Measurements from ENCODE around the gene INPP4A. TPM values are rescaled to one million over a fixed set of nuclear protein-coding genes. Genes with fewer than 3 reads are reported as not detected.

The INPP4A gene
- total RNA-seq, 2 donors from 2014 or later, result 10.9 to 12.2 TPM

DNA sequence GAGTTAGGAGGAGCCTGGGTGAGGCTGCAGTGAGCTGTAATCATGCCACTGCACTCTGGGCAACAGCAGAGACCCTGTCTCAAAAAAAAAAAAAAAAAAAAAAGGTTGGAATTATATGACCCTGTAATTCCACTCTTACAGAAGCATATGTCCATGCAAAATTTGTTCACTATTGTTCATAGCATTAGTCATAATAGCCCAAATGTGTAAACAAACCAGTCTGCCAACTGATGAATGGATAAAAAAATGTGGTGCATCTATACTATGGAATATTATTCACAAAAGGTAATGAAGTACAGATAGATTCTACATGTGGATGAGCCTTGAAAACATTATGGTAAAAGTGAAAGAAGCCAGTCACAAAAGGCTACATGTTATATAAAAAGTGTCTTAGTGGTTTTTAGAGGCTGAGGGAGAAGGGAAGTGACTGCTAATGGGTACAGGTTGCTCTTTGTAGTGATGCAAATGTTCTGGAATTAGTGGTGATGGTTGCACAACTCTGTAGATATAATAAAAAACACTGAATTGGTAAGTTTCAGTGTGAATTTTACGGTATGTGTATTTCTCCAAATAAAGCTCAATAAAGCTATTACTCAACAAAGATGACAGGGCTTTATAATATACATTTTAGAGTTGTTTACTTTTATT, 154.2 kb downstream of the INPP4A start:
- no peaks in the 10 kb centered on the region for H3K9me3 ChIP-seq

DNA sequence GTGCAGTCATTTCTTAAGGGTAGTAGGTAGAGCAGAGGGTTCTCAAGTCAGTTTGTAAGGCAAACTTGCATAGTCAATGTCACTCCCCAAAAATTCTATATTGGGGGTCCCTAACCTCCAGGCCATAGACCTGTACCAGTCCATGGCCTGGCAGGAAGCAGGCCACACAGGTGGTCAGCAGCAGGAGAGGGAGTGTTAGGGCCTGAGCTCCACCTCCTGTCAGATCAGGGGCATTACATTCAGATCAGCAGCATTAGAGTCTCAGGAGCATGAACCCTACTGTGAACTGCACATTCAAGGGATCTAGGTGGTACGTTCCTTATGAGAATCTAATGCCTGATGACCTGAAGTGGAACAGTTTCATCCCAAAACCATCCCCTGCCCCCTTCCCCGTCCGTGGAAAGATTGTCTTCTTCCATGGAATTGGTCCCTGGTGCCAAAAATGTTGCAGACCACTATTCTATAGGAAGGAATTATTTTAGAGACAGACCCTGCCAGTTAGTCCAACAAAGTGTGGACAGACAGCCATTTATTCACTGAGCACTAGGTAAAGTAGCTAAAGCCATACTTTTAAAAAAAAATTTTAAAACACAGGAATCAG, 157.0 kb downstream of the INPP4A start:
- Histone ChIP-seq H3K4me3 (no peak overlapping the region), H3K36me3 (replicated peaks in 1 of 2; ENCODE audit: insufficient read depth in 1 of 2, low read depth in 2 of 2) (peaks cover 0 to 14% of the 10 kb centered on the region in 2 donors), H3K27me3 (no peaks in the 10 kb centered on the region), H3K4me1 (peaks cover 7% of the 10 kb centered on the region), H3K9me3 (no peaks in the 10 kb centered on the region), H3K27ac (no peak overlapping the region)
- 59 to 68% methylated on average over 3 of the region's 3 CpGs for WGBS, 2 donors
- intact Hi-C loops (cut with DNase I), result no loop called here
- TF ChIP-seq POLR2A (IDR thresholded peaks at IDR 0.05) (no peak), CTCF (IDR thresholded peaks at IDR 0.05) (peak in 5 of 7 experiments; percentile 18 to 49 (median 40))
- peak; percentile 72 for ATAC-seq
- peak in 2 of 4 donors; percentile 25 to 31 for DNase-seq

More for the DNA sequence above, 154.2 kb downstream of the INPP4A start:
- H3K27me3 ChIP-seq, result no peaks in the 10 kb centered on the region
- intact Hi-C loops (cut with DNase I), result no loop called here
- H3K36me3 ChIP-seq (replicated peaks in 1 of 2; ENCODE audit: insufficient read depth in 1 of 2, low read depth in 2 of 2), result peaks cover 0 to 14% of the 10 kb centered on the region in 2 donors
- H3K4me3 ChIP-seq, result no peak overlapping the region
- DNase-seq (no peak), ATAC-seq (no peak)
- H3K27ac ChIP-seq, result no peak overlapping the region
- TF ChIP-seq POLR2A (IDR thresholded peaks at IDR 0.05) (no peak), CTCF (IDR thresholded peaks at IDR 0.05) (no peak)
- WGBS, 2 donors, result 90 to 95% methylated on average over 1 of the region's 1 CpG
- no peaks in the 10 kb centered on the region for H3K4me1 ChIP-seq

GRCh38 chr2:98604547-98604946, 159.9 kb downstream of the INPP4A start:
- H3K4me1 ChIP-seq, result peaks cover 20% of the 10 kb centered on the region
- no peaks in the 10 kb centered on the region for H3K9me3 ChIP-seq
- no peak overlapping the region for H3K27ac ChIP-seq
- no peak overlapping the region for H3K4me3 ChIP-seq
- no peak for TF ChIP-seq CTCF (IDR thresholded peaks at IDR 0.05)
- TF ChIP-seq POLR2A (IDR thresholded peaks at IDR 0.05), result no peak
- DNase-seq (no peak), ATAC-seq (no peak)
- WGBS, 2 donors, result 71 to 80% methylated on average over 2 of the region's 2 CpGs
- H3K36me3 ChIP-seq (replicated peaks in 1 of 2; ENCODE audit: insufficient read depth in 1 of 2, low read depth in 2 of 2), result peaks cover 0 to 13% of the 10 kb centered on the region in 2 donors
- no peaks in the 10 kb centered on the region for H3K27me3 ChIP-seq
- intact Hi-C loops (cut with DNase I), result no loop called here

GRCh38 chr2:98605076-98605475, 160.4 kb downstream of the INPP4A start:
- no peaks in the 10 kb centered on the region for H3K27me3 ChIP-seq
- intact Hi-C loops (cut with DNase I), result no loop called here
- 73 to 75% methylated on average over 3 of the region's 3 CpGs for WGBS, 2 donors
- H3K9me3 ChIP-seq, result no peaks in the 10 kb centered on the region
- H3K36me3 ChIP-seq (replicated peaks in 1 of 2; ENCODE audit: insufficient read depth in 1 of 2, low read depth in 2 of 2), result peaks cover 0 to 8% of the 10 kb centered on the region in 2 donors
- peaks cover 25% of the 10 kb centered on the region for H3K4me1 ChIP-seq
- TF ChIP-seq CTCF (IDR thresholded peaks at IDR 0.05), result no peak
- no peak for TF ChIP-seq POLR2A (IDR thresholded peaks at IDR 0.05)
- no peak overlapping the region for H3K4me3 ChIP-seq
- ATAC-seq (no peak), DNase-seq (no peak)
- no peak overlapping the region for H3K27ac ChIP-seq
